Fibroblast of villous mesenchyme (primary cell): Measurements from ENCODE around the gene TMED4. TPM values are rescaled to one million over a fixed set of nuclear protein-coding genes. Genes with fewer than 3 reads are reported as not detected.
A peak's percentile ranks its signal among the peaks of the same experiment; 100 is the strongest.

Experiments used
- DNase-seq: peaks from one replicate; pipeline ENCODE4 v3.0.0-alpha.2; 2010; ENCODE audit warnings: low read depth
- H3K4me3 ChIP-seq: 2 replicates; pipeline ENCODE4 v1.5.1; 2011; ENCODE audit warnings: low read depth, mild to moderate bottlenecking, low read length
- total RNA-seq: library from RNA; depleted of rRNA; stranded (reverse); fragments of >200 nt; gene quantifications from 2 replicates; pipeline ENCODE4 v1.2.3, GENCODE V29; 2012
- TF ChIP-seq, protein P1 (sequence below): IDR thresholded peaks from 2 replicates; pipeline ENCODE4 v1.5.1; 2012; ENCODE audit warnings: low read depth, mild to moderate bottlenecking, low read length; ENCODE audit not compliant: insufficient read depth

TMED4 gene
- total RNA-seq, 1 donor = 84.2 TPM

DNA sequence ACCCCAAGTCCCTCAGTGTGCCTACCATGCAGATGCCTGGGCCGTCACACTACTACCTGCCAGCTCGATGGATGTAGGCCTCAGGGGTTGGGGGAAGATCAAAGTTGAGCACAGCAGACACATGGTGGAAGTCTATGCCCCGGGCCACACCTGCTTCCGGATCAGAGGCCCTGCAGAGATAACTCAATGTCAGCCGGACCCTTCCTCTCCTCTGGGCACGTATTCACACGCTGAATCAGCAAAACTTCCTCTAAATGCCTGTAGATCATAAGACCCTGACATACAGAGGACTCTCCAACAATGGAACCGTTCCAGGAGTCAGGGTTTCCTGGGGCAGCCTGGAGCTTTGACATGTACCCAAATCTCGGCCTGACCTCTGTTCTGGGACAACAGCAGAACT is 12.1 kb downstream of the TMED4 start:
- no peak for DNase-seq

DNA sequence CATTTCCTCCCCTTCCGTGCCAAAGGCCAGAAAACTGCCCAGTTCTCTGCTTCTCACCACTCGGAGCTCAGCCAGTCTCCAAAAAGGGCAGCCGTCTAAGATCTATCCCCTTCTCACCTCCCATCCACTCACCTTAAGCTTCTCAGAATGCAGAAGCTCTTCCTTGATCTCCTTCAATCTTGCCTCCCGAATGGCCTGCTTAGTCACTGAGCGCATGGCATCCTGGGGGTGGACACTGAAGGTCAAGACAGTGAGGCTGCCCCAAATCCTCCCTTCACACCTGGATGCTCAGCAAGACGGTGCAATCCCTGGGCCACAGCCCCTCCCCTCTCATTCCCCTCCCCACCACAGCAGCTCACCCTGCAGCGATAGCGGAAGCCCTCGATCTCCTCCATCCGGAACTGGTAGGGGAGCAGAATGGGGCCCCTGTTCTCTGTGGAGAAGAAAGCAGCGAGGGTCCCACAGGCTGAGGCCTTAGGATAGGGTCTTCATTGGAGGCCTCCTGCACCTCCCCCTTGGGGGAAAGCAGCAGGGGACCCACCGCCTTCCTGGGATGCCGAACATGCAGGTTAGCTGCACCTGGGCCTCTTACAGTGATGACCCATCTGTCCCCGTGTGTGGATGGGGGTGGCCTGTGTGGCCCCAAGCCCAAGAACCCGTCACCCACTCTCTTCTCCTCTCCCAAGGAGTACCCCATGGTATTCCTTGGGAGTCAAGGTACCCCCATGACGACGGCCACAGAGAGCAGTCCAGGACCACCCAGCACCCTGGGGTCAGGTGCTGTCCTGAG is 13.1 kb downstream of the TMED4 start:
- DNase-seq = no peak
- TF ChIP-seq, protein P1, sequence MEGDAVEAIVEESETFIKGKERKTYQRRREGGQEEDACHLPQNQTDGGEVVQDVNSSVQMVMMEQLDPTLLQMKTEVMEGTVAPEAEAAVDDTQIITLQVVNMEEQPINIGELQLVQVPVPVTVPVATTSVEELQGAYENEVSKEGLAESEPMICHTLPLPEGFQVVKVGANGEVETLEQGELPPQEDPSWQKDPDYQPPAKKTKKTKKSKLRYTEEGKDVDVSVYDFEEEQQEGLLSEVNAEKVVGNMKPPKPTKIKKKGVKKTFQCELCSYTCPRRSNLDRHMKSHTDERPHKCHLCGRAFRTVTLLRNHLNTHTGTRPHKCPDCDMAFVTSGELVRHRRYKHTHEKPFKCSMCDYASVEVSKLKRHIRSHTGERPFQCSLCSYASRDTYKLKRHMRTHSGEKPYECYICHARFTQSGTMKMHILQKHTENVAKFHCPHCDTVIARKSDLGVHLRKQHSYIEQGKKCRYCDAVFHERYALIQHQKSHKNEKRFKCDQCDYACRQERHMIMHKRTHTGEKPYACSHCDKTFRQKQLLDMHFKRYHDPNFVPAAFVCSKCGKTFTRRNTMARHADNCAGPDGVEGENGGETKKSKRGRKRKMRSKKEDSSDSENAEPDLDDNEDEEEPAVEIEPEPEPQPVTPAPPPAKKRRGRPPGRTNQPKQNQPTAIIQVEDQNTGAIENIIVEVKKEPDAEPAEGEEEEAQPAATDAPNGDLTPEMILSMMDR = no peak
- H3K4me3 ChIP-seq = no peak overlapping the region

More for the DNA sequence above, 12.1 kb downstream of the TMED4 start:
- no peak overlapping the region for H3K4me3 ChIP-seq
- TF ChIP-seq, protein P1 = no peak

DNA sequence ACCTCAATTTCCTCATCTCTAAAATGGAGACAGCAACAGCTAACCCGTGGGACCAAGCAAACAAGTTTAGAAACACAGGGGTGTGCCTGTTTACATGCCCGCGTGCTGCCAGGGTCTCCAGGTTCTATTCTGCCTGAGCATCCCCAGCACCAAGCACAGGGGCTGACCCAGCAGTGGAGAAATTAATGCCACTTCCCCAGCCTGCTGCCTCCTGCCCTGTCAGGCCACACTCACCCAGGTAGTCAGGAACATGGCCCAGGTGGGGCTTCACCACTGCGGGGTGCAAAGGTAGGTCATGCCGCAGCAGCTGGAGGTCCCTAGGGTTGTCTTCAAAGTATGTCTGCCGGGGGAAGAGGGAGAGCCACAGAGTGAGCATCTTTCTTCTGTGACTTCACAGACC is 14.1 kb downstream of the TMED4 start:
- H3K4me3 ChIP-seq = no peak overlapping the region
- no peak for DNase-seq
- TF ChIP-seq, protein P1 = no peak

DNA sequence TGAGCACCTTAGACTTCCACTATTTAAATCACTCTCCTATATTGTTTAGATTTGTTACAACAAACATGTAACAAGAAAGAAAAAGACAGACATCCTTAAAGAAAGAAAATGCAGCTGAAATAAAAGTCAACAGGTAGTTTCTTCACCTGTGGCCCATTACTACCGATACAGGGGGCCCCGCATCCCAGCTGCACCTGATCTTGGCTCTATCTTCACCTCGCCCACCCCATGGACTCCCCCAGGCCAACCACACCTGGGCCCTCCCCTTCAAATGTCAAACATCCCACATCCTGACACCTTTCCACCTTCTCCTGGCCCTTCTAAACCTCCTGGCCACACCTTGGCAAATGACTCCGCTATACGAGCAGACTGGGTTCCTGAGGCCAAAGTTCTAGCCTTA is 15.4 kb downstream of the TMED4 start:
- no peak overlapping the region for H3K4me3 ChIP-seq
- TF ChIP-seq, protein P1 = no peak
- no peak for DNase-seq

DNA sequence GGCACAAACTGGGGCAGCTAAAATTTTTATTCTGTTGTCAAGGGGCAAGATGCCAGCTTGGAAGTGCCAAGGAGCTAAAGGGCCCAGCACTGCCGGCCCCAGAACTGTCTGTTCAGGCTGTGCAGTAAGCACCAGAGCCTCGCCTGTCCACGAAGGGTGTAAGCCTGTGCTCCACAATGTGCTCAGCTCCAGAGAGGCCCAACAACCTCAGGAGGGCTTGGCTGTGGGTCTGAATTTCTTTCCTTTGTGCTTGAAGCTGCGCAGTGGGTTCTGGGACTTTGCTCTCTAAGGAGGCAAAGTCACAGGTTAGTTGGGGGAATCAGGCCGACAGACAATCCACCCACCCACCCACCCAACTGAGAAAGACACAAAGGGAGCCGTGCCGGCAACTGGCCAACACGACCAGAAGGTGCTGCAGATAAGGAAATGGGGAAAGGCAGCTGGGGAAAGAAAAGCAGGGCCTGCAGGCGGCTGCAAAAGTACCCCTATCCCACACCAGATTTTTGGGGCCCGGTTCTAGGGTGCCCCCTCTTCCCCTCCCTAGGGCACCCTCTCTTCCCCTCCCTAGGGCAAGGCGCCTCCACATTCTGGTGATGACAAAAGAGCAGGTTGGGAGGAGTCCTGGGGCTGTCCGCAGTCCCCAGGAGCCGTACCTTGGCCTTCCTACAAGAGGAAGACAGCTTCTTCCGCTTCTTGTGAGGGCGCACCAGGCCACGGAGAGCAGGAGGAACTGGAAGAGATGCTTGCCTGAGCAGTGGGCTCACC is 16.1 kb downstream of the TMED4 start:
- TF ChIP-seq, protein P1 = no peak
- no peak overlapping the region for H3K4me3 ChIP-seq
- DNase-seq = no peak

DNA sequence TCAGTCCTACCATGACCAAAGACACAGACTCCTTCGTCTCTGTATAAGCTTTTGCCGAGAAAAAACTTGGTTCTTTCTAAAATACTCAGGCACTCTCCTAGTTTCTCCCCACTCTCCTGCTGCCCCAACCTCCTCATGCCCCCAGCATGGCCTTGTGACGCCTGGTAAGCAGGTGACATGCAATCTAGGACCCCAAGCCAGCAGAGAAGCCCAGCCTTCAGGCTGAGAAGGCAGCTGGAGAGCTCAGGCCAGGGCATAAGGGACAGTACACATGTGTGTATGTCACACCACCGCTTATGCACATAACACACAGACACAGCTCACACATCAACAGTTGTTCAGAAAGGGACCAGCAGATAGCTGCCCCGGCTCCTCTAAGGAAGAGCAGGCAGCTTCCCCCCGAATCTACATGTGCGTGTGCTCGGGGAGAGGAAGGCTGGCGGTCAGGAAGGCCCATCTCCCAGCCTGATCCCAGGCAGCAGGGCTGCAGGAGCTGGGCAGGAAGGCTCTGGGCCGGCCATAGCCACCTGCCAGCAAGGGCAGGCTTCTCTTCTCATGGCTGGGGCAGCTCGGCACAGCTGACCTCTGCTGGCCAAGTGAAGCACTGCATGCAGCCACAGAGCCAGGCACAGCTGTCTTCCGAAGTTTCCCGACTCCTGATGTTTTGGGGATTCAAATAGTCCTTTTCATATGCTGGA is 16.8 kb downstream of the TMED4 start:
- DNase-seq = peak; percentile 58
- TF ChIP-seq, protein P1 = peak; percentile 98
- H3K4me3 ChIP-seq = no peak overlapping the region
